Osteoblast (primary cell): ENCODE results near the gene MARCHF4. TPM values are rescaled to one million over a fixed set of nuclear protein-coding genes. Genes with fewer than 3 reads are reported as not detected.

Experiments used
- DNase-seq: peaks from one replicate; pipeline ENCODE4 v3.0.0; 2011; ENCODE audit warnings: low spot score, mixed read lengths; ENCODE audit not compliant: insufficient read length; ENCODE audit errors: missing footprints
- H2AFZ ChIP-seq: 2 replicates; pipeline ENCODE4 v1.6.0; 2011; ENCODE audit warnings: mild to moderate bottlenecking, low read length
- H3K27ac ChIP-seq: 2 replicates; pipeline ENCODE4 v1.5.1; 2011; ENCODE audit warnings: mild to moderate bottlenecking, low read depth, low read length, moderate library complexity
- H3K27me3 ChIP-seq: 2 replicates; pipeline ENCODE4 v1.6.0; 2012; ENCODE audit warnings: mild to moderate bottlenecking, control low read depth, inconsistent platforms, low read length, moderate library complexity; ENCODE audit not compliant: insufficient read depth
- H3K36me3 ChIP-seq: 2 replicates; pipeline ENCODE4 v1.5.1; 2011; ENCODE audit warnings: mild to moderate bottlenecking, low read length, control low read depth, moderate library complexity; ENCODE audit not compliant: insufficient read depth
- H3K4me1 ChIP-seq: 2 replicates; pipeline ENCODE4 v1.5.1; 2011; ENCODE audit warnings: mild to moderate bottlenecking, low read length, control low read depth, moderate library complexity; ENCODE audit not compliant: insufficient read depth
- H3K4me2 ChIP-seq: 2 replicates; pipeline ENCODE4 v1.6.0; 2011; ENCODE audit warnings: mild to moderate bottlenecking, low read length; ENCODE audit not compliant: insufficient read depth
- H3K4me3 ChIP-seq: fragments of 200-600 bp; sonication (generic); 3 replicates; pipeline ENCODE4 v1.5.1; 2012; ENCODE audit warnings: mild to moderate bottlenecking, low read length, inconsistent platforms; ENCODE audit not compliant: insufficient read depth
- H3K79me2 ChIP-seq: 2 replicates; pipeline ENCODE4 v1.6.0; 2012; ENCODE audit warnings: mild to moderate bottlenecking, low read length, control low read depth, inconsistent platforms; ENCODE audit not compliant: insufficient read depth
- H3K9me3 ChIP-seq: 2 replicates; pipeline ENCODE4 v1.5.1; 2011; ENCODE audit warnings: low read depth, low read length, control low read depth
- H4K20me1 ChIP-seq: 2 replicates; pipeline ENCODE4 v1.6.0; 2012; ENCODE audit warnings: mild to moderate bottlenecking, low read length, control low read depth; ENCODE audit not compliant: insufficient read depth
- total RNA-seq: library from RNA; depleted of rRNA; stranded (reverse); fragments of >200 nt; gene quantifications from 2 replicates; pipeline ENCODE4 v1.2.3, GENCODE V29; 2012
- TF ChIP-seq, protein P1 (sequence below): IDR thresholded peaks from 2 replicates; pipeline ENCODE4 v1.5.1; 2011; ENCODE audit warnings: mild to moderate bottlenecking, low read depth, low read length, moderate library complexity; ENCODE audit errors: extremely low read depth

Gene MARCHF4
- total RNA-seq, 1 donor: 0.72 TPM

DNA sequence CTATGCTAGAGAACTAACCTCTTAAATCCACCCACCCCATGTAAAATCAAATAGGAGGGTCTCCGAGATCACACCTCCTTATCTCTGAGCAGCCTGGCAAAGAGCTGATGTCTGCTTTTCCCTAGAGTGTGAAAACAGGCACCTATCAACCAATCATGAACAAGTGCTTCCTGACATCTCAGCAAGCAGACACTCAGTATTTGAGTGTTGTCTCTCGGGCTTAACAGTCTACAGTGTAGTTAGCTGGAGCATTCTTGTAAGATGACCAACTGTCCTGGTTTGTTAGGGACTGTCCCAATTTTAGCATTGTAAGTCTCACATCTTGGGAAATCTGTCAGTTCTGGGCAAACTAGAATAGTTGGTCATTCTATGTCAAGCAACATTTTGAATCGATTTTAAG lies 26.4 kb downstream of the MARCHF4 start:
- Histone ChIP-seq H4K20me1 (no peaks in the 10 kb centered on the region), H3K9me3 (no peaks in the 10 kb centered on the region), H3K27me3 (no peaks in the 10 kb centered on the region), H3K27ac (no peak overlapping the region), H3K79me2 (peaks cover 15% of the 10 kb centered on the region), H3K4me1 (peaks cover 50% of the 10 kb centered on the region), H3K36me3 (no peaks in the 10 kb centered on the region), H3K4me3 (no peak overlapping the region), H3K4me2 (no peak overlapping the region), H2AFZ (no peak overlapping the region)
- no peak for DNase-seq
- TF ChIP-seq, protein P1, sequence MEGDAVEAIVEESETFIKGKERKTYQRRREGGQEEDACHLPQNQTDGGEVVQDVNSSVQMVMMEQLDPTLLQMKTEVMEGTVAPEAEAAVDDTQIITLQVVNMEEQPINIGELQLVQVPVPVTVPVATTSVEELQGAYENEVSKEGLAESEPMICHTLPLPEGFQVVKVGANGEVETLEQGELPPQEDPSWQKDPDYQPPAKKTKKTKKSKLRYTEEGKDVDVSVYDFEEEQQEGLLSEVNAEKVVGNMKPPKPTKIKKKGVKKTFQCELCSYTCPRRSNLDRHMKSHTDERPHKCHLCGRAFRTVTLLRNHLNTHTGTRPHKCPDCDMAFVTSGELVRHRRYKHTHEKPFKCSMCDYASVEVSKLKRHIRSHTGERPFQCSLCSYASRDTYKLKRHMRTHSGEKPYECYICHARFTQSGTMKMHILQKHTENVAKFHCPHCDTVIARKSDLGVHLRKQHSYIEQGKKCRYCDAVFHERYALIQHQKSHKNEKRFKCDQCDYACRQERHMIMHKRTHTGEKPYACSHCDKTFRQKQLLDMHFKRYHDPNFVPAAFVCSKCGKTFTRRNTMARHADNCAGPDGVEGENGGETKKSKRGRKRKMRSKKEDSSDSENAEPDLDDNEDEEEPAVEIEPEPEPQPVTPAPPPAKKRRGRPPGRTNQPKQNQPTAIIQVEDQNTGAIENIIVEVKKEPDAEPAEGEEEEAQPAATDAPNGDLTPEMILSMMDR: no peak

DNA sequence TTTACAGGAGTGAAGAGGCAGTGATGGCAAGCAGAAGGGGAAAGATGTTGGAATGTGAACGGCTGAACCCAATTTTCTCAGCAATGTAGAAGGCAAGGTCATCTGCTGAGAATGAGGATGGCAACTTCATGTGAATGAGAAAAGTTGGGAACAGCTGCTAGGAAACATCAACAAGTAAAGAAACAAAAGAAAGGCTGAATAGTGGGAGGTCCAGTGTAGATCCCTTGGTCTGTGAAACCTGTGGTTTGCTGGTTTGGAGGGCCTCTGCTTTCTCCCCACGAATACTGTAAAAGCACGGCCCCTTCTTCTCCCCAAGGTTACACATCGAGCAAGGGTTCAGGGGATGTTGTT lies 27.4 kb downstream of the MARCHF4 start:
- Histone ChIP-seq H3K9me3 (no peaks in the 10 kb centered on the region), H4K20me1 (no peaks in the 10 kb centered on the region), H3K4me1 (peaks cover 53% of the 10 kb centered on the region), H3K27ac (no peak overlapping the region), H3K79me2 (peaks cover 9% of the 10 kb centered on the region), H3K4me3 (no peak overlapping the region), H2AFZ (no peak overlapping the region), H3K27me3 (no peaks in the 10 kb centered on the region), H3K4me2 (peak overlapping the region; percentile 66), H3K36me3 (no peaks in the 10 kb centered on the region)
- TF ChIP-seq, protein P1: no peak
- DNase-seq: no peak

DNA sequence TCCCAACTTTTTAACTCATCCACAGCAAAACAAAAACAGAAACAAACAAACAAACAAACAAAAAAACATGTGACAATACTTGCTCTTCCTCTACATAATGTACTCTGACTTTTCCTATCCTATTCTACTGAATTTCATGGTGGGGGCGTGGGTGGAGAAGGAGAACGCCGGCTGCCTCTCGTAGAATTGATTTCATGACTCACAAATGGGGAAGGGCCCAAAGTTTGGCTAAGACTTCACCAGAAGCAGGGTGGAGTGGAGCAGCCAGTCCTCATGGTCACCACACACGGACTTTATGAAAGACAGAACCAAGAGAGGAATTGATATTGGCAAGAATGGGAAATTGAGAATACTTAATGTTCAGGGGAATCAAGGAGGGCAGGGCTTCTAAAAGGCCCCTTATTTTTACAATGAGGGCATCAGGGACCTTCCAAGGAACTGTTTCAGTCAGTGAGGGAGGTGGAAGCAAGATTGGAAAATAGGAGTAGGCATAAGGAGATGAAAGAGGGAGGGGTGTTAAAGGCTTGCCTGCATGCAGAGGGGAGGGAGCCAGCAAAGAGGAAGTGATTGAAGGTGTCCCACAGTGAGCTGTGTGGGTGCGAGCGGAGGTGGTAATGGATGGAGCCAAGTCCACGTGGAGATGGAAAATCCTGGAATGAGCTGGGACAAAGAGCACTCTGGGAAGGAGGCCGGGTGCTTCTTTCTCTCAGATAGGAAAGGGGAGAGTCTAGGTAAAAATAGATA lies 27.9 kb downstream of the MARCHF4 start:
- Histone ChIP-seq H3K27me3 (no peaks in the 10 kb centered on the region), H3K4me3 (peak overlapping the region; percentile 37)

More for the DNA sequence above, 27.9 kb downstream of the MARCHF4 start:
- Histone ChIP-seq H3K4me2 (peak overlapping the region; percentile 66), H3K36me3 (no peaks in the 10 kb centered on the region), H3K4me1 (peaks cover 51% of the 10 kb centered on the region), H3K79me2 (peaks cover 6% of the 10 kb centered on the region), H2AFZ (no peak overlapping the region), H3K27ac (peak overlapping the region; percentile 64), H4K20me1 (no peaks in the 10 kb centered on the region), H3K9me3 (no peaks in the 10 kb centered on the region)
- peak; percentile 81 for DNase-seq
- TF ChIP-seq, protein P1: no peak
